Measurements from ENCODE around the gene NEURL1B. TPM values are rescaled to one million over a fixed set of nuclear protein-coding genes. Genes with fewer than 3 reads are reported as not detected.

The NEURL1B gene
- total and polyA plus RNA-seq, 10 of the 15 experiments (the other 5 are each of a cell fraction or from before 2014, with no cell fraction given): 0.04 to 0.28 (median 0.05) TPM; not detected in 4

DNA sequence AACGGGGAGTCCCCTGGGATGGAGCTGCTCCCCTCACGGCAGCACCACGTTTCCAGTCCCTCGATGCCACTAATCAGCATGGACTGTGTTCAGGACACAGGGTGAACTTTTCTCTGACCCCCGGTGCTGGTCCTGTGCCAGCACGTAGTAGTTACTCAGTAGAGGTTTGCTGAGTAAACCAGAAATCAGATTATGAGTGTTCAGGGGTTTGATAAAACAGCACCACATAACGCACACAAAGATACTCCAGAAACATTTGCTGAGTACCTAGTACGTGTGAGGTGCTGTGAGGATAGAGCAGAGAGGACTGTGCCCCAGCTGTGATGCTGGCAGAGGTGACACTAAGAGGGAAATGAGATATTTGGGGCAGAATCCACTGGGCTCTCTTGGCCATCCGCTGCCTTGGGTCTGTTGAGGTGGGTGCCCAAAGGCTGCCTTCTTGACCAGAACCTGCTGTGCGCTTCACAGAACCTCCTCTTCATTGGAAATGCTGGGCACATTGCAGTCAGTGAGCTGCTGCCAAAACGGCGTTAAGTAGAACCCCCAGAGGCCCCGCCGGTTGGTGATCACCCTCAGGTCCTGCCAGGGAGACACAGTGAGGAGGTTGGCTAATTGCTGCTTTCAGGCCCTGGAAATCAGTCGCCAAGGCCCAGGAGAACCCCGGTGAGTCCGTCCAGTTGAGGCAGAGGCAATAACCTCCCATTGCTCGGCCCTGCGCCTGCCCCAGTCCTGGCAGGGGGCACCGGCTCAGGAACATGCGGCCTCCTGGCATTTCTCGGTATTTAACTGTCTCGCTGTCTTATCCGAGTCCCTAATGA, 49.4 kb downstream of the NEURL1B start (continued):
- TF ChIP-seq SUZ12 (IDR thresholded peaks at IDR 0.05; ENCODE audit: unreplicated experiment): no peak
- no peak for TF ChIP-seq ESRRA (IDR thresholded peaks at IDR 0.05; ENCODE audit: low read length)
- no peak for TF ChIP-seq YY1 (IDR thresholded peaks at IDR 0.05; ENCODE audit: low read depth, low read length)
- TF ChIP-seq BMI1 (IDR thresholded peaks at IDR 0.05; ENCODE audit: borderline replicate concordance): no peak
- peak; percentile 52; the same call in 1 of the 2 replicates for TF ChIP-seq CBFB (IDR thresholded peaks at IDR 0.05; ENCODE audit: low read depth)
- TF ChIP-seq, protein P1, sequence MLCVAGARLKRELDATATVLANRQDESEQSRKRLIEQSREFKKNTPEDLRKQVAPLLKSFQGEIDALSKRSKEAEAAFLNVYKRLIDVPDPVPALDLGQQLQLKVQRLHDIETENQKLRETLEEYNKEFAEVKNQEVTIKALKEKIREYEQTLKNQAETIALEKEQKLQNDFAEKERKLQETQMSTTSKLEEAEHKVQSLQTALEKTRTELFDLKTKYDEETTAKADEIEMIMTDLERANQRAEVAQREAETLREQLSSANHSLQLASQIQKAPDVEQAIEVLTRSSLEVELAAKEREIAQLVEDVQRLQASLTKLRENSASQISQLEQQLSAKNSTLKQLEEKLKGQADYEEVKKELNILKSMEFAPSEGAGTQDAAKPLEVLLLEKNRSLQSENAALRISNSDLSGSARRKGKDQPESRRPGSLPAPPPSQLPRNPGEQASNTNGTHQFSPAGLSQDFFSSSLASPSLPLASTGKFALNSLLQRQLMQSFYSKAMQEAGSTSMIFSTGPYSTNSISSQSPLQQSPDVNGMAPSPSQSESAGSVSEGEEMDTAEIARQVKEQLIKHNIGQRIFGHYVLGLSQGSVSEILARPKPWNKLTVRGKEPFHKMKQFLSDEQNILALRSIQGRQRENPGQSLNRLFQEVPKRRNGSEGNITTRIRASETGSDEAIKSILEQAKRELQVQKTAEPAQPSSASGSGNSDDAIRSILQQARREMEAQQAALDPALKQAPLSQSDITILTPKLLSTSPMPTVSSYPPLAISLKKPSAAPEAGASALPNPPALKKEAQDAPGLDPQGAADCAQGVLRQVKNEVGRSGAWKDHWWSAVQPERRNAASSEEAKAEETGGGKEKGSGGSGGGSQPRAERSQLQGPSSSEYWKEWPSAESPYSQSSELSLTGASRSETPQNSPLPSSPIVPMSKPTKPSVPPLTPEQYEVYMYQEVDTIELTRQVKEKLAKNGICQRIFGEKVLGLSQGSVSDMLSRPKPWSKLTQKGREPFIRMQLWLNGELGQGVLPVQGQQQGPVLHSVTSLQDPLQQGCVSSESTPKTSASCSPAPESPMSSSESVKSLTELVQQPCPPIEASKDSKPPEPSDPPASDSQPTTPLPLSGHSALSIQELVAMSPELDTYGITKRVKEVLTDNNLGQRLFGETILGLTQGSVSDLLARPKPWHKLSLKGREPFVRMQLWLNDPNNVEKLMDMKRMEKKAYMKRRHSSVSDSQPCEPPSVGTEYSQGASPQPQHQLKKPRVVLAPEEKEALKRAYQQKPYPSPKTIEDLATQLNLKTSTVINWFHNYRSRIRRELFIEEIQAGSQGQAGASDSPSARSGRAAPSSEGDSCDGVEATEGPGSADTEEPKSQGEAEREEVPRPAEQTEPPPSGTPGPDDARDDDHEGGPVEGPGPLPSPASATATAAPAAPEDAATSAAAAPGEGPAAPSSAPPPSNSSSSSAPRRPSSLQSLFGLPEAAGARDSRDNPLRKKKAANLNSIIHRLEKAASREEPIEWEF (IDR thresholded peaks at IDR 0.05; ENCODE audit: insufficient replicate concordance, low read depth, low read length): no peak
- TF ChIP-seq, protein P2, sequence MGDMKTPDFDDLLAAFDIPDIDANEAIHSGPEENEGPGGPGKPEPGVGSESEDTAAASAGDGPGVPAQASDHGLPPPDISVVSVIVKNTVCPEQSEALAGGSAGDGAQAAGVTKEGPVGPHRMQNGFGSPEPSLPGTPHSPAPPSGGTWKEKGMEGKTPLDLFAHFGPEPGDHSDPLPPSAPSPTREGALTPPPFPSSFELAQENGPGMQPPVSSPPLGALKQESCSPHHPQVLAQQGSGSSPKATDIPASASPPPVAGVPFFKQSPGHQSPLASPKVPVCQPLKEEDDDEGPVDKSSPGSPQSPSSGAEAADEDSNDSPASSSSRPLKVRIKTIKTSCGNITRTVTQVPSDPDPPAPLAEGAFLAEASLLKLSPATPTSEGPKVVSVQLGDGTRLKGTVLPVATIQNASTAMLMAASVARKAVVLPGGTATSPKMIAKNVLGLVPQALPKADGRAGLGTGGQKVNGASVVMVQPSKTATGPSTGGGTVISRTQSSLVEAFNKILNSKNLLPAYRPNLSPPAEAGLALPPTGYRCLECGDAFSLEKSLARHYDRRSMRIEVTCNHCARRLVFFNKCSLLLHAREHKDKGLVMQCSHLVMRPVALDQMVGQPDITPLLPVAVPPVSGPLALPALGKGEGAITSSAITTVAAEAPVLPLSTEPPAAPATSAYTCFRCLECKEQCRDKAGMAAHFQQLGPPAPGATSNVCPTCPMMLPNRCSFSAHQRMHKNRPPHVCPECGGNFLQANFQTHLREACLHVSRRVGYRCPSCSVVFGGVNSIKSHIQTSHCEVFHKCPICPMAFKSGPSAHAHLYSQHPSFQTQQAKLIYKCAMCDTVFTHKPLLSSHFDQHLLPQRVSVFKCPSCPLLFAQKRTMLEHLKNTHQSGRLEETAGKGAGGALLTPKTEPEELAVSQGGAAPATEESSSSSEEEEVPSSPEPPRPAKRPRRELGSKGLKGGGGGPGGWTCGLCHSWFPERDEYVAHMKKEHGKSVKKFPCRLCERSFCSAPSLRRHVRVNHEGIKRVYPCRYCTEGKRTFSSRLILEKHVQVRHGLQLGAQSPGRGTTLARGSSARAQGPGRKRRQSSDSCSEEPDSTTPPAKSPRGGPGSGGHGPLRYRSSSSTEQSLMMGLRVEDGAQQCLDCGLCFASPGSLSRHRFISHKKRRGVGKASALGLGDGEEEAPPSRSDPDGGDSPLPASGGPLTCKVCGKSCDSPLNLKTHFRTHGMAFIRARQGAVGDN (IDR thresholded peaks at IDR 0.05): no peak
- TF ChIP-seq MYC (IDR thresholded peaks at IDR 0.05; ENCODE audit: insufficient read depth, insufficient read length, insufficient replicate concordance, low read length, severe bottlenecking): no peak
- no peak for TF ChIP-seq ZNF24 (IDR thresholded peaks at IDR 0.05)
- TF ChIP-seq STAT1 (conservative IDR thresholded peaks at IDR 0.05): no peak
- TF ChIP-seq NFXL1 (IDR thresholded peaks at IDR 0.05; ENCODE audit: borderline replicate concordance): no peak
- no peak for TF ChIP-seq PML (IDR thresholded peaks at IDR 0.05; ENCODE audit: low read length)
- TF ChIP-seq ZNF207 (IDR thresholded peaks at IDR 0.05; ENCODE audit: borderline replicate concordance): no peak
- TF ChIP-seq, protein P3, sequence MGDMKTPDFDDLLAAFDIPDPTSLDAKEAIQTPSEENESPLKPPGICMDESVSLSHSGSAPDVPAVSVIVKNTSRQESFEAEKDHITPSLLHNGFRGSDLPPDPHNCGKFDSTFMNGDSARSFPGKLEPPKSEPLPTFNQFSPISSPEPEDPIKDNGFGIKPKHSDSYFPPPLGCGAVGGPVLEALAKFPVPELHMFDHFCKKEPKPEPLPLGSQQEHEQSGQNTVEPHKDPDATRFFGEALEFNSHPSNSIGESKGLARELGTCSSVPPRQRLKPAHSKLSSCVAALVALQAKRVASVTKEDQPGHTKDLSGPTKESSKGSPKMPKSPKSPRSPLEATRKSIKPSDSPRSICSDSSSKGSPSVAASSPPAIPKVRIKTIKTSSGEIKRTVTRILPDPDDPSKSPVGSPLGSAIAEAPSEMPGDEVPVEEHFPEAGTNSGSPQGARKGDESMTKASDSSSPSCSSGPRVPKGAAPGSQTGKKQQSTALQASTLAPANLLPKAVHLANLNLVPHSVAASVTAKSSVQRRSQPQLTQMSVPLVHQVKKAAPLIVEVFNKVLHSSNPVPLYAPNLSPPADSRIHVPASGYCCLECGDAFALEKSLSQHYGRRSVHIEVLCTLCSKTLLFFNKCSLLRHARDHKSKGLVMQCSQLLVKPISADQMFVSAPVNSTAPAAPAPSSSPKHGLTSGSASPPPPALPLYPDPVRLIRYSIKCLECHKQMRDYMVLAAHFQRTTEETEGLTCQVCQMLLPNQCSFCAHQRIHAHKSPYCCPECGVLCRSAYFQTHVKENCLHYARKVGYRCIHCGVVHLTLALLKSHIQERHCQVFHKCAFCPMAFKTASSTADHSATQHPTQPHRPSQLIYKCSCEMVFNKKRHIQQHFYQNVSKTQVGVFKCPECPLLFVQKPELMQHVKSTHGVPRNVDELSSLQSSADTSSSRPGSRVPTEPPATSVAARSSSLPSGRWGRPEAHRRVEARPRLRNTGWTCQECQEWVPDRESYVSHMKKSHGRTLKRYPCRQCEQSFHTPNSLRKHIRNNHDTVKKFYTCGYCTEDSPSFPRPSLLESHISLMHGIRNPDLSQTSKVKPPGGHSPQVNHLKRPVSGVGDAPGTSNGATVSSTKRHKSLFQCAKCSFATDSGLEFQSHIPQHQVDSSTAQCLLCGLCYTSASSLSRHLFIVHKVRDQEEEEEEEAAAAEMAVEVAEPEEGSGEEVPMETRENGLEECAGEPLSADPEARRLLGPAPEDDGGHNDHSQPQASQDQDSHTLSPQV (IDR thresholded peaks at IDR 0.05): no peak
